Left hindlimb (tissue), 1 donor: ENCODE measurements around the gene SEC16A.

Experiments used
- DNase-seq: peaks from one replicate; pipeline ENCODE4 v3.0.0-alpha.2; 2018

Gene SEC16A, protein sequence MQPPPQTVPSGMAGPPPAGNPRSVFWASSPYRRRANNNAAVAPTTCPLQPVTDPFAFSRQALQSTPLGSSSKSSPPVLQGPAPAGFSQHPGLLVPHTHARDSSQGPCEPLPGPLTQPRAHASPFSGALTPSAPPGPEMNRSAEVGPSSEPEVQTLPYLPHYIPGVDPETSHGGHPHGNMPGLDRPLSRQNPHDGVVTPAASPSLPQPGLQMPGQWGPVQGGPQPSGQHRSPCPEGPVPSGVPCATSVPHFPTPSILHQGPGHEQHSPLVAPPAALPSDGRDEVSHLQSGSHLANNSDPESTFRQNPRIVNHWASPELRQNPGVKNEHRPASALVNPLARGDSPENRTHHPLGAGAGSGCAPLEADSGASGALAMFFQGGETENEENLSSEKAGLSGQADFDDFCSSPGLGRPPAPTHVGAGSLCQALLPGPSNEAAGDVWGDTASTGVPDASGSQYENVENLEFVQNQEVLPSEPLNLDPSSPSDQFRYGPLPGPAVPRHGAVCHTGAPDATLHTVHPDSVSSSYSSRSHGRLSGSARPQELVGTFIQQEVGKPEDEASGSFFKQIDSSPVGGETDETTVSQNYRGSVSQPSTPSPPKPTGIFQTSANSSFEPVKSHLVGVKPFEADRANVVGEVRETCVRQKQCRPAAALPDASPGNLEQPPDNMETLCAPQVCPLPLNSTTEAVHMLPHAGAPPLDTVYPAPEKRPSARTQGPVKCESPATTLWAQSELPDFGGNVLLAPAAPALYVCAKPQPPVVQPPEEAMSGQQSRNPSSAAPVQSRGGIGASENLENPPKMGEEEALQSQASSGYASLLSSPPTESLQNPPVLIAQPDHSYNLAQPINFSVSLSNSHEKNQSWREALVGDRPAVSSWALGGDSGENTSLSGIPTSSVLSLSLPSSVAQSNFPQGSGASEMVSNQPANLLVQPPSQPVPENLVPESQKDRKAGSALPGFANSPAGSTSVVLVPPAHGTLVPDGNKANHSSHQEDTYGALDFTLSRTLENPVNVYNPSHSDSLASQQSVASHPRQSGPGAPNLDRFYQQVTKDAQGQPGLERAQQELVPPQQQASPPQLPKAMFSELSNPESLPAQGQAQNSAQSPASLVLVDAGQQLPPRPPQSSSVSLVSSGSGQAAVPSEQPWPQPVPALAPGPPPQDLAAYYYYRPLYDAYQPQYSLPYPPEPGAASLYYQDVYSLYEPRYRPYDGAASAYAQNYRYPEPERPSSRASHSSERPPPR (N-terminal part only)

DNA sequence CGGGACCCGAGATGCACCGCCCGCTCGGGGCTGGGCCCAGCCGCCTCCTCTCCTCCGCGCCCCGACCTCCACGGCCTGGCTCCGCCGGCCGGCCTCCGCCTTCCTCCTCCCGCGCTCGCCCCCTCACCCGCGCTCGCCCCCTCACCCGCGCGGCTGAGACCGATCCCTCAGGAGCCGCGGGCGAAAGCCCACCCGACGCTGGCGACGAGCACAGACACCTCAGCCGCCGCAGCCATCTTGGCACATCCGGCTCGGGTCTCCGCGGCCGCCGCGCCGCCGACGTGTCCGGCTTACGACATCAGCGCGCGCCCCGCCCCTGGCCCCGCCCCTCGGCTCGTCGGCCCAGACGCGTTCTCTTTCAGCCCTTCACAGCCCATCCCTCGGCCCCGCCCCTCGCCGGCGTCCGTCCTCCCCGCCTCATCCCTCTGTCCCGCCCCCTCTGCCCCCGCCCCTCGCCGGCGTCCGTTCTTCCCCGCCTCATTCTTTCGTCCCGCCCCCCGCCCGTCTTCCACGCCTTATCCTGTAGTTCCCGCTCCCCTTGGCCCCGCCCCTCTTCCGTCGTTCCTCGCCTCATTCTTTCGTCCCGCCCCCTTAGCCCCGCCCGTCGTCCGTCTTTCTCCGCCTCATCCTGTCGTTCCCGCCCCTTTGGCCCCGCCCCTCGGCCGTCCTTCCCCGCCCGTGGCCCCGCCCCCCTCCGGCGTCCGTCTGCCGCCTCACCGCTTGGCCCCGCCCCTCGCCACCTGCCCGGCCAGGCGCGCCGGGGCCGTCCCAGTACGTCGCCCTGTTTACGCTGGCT, at the start of gene SEC16A:
SEC16A (minus strand) TSS at position 248 of the 796 bp plus-strand sequence. CDS start 5,425 bp downstream, outside the sequence.
- peak; percentile 100 for DNase-seq

DNA sequence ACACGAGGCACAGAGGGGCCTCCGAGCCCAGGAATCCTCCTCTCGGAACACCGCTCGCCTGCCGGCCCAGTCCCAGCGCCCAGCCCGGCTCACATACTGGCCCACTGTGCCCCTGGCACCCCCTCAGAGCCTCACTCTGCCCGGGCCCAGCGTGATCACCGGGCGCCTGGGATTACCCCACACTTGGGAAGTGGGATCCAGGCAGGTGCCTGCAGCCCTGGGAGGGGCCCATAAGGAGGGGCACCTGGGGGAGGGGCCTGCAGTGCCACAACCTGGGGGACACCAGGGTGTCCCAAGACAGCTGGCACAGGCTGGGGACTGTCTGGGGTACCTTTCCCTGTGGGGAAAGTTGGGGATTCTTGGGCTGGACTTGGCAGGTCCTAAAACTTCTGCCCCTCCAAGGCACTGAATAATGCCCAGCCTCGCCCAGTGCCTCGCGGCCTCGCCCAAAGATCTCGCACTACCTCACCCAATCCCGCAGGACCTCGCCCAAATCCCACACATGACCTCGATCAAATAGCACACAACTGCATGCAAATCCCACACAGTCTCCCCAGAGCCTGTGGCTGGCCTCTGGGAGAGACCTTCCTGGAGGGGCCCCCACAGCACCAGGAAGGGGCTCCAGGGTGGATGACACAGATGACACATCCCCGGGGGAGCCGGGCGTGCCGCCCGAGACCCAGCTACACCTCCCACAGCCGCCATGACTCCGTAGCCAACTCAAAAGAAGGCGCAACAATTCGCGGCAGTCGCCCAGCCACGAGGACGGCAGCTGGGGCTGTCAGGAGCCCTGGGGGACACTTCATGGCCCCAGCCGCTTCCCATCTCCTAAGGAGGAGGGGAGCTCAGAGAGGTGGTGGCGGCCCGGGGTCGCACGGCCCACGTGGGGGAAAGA, 49.3 kb upstream of the SEC16A start:
- DNase-seq, result no peak

DNA sequence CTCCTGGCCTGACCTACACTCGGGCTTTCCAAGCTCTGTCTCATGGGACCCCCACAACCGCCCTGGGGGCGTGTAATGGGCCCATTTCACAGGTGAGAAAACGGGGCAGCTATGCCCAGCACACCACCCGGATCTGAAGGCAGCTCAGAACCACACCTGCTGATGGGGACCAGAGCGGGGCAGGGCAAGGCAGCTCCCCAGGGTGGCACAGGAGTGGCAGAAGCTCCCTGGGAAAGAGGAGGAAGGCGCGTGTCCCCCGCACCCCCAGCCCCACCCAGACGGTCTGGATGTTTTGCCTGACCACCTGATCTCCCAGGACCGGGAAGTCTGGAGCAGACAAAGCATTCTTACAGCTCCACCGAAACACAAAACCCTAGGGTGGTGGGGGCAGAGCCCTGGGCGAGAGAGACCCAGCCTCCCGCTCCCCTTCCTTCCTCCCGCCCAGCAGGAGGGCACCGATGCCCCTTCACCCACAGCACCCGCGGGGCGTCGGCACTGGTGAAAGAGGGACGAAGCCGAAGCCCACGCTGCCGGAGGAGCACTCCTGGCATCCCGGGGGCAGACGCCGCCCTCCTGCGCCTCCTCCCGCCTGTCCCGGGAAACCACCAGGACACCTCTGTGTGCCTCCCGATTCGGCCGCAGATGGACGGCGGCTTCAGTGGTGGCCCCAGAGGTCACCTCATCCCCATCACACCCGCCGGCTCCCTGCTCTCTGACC, 48.5 kb upstream of the SEC16A start:
- DNase-seq, result no peak

DNA sequence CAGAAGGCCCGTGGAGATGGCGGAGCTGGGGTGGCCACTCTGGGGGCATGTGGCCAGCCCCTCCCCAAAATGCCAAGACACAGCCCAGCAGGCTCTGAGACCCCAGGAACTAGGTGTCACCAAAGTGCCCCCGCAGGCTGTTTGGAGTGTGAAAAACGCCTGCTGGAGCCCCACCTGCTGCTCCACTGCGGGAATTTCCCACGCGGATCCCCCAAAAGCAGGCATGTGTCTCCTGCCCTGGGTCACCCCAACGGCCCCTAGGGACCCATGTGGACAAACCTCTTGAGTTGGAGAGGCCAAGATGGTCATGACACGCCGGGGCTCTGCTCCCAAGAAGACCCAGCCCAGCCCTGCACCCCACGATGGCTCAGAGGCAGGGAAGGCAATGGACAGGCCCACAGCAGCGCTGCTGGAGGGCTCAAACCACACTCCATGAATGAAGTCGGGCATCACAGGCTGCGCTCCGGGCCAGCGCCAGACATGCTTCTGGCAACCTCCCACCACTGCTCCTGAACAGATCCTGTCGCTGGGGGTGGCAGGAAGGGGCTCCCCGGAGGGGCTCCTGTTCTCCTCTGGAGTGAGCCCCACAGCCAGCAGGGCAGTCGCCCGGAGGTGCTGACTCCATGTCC, 47.7 kb upstream of the SEC16A start:
- DNase-seq, result no peak

DNA sequence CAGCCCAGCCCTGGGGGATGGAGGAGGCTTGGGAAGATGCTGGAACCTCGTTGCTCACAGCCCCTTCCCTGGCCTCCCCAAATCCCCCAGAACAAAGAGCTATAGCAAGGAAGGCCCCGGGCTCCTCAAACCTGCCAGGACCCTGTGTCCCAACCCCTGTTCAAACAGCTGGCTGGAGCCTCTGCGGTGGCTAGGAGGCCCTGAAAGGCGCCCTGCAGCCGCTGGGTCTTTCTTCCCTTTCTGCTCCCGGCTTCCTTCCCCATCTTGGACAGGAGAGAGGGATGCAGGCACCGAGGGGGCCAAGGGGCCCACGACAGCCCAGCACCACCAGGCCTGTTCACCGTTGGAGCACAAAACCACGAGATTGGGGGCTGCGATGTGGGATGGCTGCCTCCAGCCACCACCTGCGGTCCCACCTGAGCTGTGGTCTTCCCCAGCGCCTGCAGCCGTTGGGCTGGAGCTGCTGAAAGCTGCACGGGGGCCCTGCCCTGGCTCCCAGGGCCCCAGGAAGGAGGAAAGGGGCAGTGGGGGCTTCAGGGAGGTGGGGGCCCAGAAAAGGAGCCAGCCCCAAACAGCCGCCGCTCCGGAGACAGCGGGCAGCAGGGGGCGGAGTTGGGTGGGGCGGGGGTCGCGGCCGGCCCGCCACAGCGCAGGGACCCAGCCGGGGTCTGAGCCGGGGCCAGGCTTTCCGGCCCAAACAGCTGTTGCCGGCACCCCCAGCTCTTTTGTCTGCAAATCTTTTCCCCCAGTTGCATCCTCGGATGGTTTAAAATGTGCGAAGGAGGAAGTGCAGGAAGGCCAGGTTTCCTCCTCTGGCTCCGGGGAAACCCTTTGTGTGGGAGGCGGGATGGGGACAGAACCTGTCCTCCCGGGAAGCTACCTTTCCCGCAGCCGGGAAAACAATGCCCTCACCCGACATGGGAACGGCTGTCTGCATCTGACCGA, 46.9 kb upstream of the SEC16A start:
- DNase-seq, result no peak

DNA sequence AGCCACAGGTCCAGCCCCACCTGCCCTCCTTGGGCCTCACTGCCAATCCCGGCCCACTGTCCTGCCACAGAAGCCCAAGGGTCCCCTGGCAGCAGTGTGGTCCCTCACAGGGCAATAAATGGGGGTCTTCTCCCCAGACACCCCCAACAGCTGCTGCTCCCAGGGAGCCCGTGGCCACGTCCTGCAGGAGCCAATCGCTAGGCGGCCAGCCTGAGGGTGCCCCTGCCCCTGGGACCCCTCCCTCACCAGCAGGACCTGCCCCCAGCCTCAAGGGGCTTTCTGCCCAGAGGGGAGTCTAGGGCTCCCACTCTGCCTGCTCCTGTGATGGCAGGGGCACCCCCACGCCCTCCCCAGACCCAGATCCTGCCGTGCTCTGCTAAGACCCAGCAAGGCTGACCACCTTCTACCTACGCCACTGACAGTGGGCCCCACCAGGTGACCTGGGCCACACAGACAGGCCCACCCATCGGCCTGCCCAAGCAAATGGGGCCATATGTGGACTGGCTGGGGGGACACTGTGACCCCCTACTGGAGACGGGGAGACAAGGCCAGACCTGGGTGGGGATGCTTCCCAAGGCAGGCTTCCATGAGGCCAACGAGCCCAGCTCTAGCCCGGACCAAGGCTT, 46.0 kb upstream of the SEC16A start:
- DNase-seq, result no peak

DNA sequence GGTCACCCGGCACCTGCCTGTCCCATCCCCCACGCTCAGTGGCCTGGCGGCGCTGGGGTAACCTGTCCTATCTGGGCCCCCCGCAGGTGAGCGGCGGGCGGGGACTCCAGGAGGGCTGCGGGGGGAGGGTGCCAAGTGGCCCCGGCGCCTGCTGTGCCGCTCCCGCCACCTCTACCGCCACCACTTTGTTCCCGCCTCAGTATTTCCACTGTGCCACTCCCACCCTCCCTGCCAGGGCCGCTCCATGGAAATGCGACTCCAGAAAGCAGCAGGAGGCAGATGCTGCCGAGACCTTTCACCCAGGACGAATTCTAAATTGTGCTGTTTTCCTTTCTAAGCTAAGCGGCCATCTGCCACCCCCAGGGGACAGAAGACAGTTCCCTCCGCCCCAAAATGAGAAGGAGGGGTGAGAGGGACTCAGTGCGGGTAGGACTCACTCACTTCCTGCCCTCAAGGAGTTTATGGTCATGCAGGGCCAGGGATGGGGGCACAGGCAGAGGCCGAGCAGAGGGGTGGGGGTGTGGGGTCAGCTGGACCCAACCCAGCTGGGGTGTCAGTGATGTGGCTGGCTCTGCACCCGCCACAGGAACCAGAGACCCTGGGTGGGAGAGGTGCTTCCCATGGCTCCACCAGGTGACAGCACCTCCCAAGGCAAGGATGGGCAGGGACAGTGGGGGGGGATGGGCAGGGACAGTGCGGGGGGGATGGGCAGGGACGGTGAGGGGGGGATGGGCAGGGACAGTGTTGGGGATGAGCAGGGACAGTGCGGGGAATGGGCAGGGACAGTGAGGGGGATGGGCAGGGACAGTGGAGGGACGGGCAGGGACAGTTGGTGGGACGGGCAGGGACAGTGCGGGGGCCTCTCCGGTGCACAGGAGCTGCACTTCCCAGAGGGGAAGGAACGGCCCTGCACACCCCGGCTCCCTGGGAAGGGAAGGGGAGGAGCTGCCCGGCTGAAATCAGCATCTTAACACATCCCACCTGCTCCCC, 45.2 kb upstream of the SEC16A start:
- no peak for DNase-seq

DNA sequence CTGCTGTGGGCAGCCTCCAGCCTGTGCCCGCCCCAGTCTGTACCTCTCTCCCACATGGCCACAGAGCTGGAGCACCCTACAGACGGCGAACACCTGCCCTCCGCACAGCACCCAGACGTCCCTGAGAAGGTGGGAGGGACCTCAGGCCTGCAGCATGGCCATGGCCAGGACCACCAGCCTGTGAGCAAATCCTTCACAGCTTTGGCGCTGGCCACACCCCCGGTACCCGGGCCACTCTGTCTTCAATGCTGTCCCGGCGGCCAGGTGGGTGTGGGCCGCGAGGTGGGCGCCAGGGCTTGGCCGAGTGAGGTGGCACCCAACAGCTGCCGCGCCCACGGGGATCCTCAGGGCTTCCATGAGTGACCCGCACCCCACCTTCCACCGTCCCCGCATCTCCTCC, 44.3 kb upstream of the SEC16A start:
- DNase-seq, result no peak

DNA sequence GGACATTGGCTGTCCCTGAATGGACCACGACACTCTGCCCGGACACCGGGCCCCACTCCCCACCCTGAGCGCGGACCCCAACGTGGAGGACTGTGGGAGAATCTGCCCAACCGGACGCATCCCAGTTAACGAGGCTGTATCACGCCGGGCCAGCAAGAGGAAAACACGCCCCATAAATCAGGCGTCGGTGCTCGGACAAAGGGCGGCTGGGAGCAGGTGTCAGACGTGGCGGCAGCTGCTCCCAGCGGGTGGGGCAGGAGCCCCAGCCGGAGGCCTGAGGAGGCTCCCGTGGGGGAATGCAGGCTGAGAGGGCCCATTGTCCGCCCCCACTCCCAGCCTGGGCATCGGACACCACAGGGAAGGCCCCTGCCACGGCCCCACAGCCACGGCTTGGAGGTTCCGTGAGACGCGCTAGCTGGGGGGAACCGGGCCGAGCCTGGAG, 43.8 kb upstream of the SEC16A start:
- peak; percentile 57 for DNase-seq

DNA sequence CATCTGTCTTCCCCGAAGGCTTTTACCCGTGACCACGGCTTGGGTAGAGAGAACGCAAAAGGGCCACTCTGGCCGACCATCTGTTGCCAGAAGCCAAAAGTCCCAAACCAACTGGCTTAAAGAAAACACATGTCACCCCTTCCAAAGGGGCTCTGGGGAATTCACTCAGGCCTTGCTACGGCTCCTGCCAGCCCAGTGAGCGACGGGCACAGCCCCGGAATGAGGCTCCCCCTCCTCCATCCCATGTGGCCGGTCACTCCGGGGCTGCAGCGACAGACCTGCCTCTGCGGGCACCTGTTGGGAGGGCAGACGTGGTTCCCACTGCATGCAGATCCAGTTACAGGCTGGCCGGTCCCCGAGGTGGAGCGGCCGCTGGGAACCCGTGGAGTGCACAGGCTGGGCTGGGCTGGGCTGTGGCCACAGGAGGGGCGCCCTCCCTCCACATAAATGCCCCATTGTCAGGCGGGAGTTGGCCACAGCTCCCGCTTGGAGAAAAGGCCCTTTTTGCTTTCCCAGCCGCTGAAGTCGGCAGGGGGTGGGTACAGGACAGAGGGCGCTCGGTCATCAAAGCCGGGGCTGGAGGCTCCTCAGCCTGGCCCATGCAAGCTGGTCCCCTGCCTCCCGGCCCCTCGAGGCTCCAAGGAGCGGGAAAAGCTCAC, 43.1 kb upstream of the SEC16A start:
- DNase-seq, result peak; percentile 79

DNA sequence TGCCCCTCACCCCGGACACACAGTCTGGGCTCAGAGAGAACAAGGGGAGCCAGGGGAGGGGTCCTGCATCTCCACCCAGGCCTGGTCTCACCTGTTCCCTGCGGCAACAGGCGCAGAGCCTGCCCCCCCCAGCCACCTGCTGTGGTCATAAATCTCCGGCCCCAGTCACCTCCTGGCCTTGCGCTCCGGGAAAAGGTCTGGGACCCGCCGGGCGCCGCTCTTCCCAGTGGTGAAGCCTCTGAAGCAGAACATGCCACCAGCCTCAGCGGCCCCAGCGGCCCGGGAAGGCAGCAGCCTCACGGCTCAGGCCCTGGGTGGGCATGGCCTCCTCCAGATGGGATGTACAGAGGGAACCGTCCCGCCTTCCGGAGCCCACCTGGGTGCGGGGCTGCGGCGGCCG, 42.4 kb upstream of the SEC16A start:
- DNase-seq, result no peak

DNA sequence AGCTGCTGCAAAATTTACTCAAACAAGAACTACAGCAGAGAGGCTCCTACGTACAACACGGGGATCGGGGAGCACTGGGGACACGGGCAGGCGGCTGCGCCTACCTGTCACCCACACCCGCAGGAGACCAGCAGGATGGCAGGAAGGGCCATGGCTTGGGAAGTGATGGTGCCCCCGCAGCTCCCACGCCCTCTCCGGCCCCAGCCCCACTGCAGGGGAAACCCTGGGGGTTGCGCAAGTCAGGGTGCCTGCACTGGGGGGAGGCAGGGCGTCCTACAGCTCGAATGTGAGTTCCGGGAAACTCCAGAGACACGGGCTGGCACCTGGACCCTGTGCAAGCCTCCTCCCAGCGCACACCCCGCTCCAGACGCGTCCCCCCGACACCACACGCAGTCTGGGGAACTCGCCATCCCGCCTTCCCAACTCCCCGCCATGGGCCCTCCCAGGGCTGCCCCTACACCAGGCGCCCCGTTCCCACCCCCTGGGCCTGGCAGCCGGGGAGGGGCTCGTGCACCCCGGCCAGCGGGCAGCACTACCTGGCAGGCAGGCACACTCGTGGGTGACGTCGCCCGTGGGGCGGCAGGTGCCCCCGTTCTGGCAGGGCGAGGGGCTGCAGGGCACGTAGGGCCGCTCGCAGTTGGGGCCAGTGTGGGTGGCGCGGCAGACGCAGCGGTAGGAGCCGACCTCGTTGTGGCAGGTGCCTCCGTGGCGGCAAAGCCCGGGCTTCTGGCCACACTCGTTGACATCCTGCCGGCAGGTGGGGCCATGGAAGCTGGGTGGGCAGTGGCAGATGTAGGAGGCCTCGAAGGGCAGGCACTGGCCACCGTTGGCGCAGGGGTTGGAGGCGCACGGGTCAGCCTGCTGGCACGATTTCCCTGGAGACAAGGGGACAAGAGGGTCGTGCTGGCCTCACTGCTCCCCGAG, 39.7 kb upstream of the SEC16A start:
- DNase-seq, result no peak

DNA sequence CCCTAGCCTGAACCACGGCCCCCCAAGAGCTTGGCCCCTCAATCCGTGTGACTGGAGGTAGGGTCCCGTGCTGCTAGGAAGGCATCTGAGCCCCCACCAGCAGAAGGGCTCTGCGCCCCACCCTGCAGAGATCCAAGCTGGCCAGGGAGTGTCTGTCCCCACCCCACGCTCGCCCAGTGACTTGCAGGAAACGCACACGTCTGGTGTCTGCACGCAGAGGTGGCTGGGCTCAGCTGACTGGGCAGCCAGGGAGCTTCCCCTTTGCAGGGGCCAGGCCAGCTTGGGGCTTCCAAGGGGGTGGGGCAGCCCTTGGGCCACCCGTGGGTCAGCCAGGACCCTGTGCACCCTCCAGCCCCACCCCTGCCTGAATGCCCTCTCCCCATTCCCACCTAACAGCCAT, 38.7 kb upstream of the SEC16A start:
- DNase-seq, result no peak

DNA sequence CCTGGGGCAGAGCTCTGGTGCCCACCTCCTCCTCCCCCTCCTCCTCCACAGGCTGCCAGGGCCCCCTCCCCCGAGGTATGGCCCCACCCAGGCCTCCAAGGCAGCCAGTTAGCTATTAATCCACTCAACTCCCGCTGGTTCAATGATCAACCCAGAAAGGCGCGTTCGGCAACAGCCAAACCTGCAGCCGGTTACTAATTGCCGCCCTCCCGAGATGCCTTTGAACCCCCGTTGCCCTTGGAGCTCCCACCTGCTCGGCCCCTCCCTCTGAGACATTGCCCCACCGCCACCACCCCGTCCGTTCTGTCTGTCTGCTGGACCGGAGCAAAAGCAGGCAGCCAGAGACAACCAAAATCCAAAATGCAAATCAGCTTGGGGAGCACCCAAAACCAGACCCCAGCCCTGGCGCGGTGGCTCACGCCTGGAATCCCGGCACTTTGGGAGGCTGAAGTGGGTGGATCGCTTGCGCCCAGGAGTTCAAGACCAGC, 37.3 kb upstream of the SEC16A start:
- no peak for DNase-seq
